H4 (cell line): ENCODE measurements around the gene ART4. TPM values are rescaled to one million over a fixed set of nuclear protein-coding genes. Genes with fewer than 3 reads are reported as not detected.
A peak's percentile ranks its signal among the peaks of the same experiment; 100 is the strongest.

Experiments used
- DNase-seq: peaks from one replicate; pipeline ENCODE4 v3.0.0-alpha.2; 2015; ENCODE audit warnings: low spot score
- total RNA-seq: library from RNA; depleted of rRNA; stranded (reverse); fragments of >200 nt; shearing (Covaris generic); gene quantifications from 2 replicates; pipeline ENCODE4 v1.2.3, GENCODE V29; 2014

The ART4 gene
- total RNA-seq, 1 experiment from 2014 or later: not detected

- DNase-seq: no peak
These were observed 7.8 kb upstream of the ART4 start for GRCh38 chr12:14850929-14851663.

GRCh38 chr12:14849661-14850060 lies 6.3 kb upstream of the ART4 start:
- DNase-seq: no peak

- no peak for DNase-seq
These were observed 3.7 kb upstream of the ART4 start for GRCh38 chr12:14846876-14847580.

DNA sequence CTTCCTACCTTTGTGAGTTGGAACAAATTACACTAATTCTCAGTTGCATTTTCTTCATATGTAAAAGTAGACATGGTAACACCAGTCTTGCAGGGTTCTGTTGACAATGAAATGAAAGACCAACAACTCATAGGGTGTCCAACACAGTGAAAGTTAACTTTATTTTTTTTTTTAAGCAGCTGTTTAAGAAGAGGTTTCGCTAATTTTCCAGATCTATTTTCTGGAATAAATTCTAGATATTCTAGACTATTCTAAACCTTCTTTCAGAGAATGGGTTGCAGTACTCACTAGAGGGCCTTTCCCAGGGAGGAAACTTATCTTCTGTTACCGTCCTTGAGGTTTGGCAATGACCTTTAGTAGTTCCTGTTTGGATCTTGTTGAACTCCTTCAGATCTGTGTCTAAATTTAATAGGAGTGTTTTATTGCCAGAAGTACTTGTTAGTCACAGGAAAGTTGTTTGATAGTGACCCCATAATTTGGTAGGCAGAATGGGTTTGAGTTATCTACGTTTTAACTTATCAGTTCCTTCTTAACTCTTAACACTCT lies 2.8 kb upstream of the ART4 start:
- peak; percentile 25 for DNase-seq

- DNase-seq: peak; percentile 69
These were observed 2.0 kb upstream of the ART4 start for GRCh38 chr12:14845350-14845750.

DNA sequence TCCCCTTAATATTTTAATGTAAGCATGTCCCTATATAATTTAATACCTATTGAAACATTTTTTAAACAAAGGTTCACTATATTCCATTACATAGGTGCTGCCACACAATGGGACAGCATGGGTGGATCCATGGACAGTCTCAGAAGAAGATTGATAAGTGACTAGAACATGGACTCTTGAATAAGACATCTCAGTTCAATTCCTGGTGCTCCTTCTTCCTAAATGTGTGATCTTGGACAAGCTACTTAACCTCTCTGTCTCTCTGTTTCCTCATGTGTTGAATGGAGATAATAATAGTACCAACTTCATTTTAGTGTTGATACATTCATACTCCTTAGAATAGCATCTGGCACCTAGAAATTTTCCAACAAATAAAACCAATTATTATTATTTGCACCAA lies 1.1 kb upstream of the ART4 start:
- DNase-seq: no peak

GRCh38 chr12:14842315-14842714 lies 1.0 kb downstream of the ART4 start:
- no peak for DNase-seq

GRCh38 chr12:14841761-14842160 lies 1.6 kb downstream of the ART4 start:
- DNase-seq: peak; percentile 56

- DNase-seq: no peak
These were observed 2.7 kb downstream of the ART4 start for GRCh38 chr12:14840616-14841015.

GRCh38 chr12:14839262-14839661 lies 4.1 kb downstream of the ART4 start:
- no peak for DNase-seq

DNA sequence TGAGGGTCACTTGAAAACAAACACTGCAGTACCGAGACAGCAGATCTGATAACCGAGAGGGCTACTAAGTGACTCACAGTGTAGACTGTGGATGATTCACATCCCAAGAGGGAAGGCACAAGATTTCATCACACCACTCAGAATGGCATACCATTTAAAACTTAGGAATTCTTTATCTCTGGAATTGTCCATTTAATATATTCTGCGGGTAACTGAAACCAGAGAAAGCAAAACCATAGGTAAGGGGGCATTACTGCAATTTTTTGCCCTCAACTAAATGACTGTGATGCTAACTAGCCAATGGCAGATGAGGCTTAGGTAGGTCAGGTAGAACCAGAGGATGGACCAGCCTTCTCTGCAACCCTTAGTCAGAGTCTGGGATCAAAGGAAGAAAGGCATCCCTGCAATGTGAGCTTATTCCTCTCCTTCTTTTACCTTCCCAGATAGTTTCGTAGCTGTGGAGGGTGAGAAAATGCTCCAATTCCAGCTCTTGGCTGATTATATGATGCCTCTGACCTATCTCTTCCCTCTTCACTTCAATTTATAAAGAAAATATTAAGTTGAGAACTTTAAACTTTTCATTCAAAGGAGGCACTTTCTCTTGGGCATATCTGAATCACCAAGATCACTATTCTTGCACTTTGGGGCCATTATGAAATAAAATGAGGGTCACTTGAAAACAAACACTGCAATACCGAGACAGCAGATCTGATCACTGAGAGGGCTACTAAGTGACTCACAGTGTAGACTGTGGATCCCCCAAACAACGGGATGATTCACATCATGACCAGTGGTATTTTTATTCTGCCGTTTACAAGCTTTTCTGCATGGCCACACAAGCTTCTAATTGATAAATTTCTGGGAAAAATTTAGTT lies 6.8 kb downstream of the ART4 start:
- peak; percentile 83 for DNase-seq

DNA sequence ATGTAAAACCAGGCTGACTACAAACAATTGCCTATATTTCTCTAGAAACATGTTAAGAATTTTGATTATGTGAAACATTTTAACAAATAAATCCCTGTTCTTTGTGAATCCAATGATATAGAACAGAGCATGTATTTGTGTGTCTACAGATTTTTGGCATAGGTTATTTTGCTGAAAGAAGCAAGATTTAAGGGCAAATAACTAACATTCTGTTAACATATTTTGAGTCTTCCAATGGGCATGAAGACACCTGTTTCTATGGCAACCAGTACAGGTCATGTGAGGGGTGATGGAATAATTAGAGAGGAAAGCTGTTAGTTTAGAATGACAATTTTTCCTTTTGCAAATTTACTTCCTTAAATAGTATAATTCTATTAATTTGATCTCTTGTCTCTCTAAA lies 8.8 kb downstream of the ART4 start:
- DNase-seq: no peak

DNA sequence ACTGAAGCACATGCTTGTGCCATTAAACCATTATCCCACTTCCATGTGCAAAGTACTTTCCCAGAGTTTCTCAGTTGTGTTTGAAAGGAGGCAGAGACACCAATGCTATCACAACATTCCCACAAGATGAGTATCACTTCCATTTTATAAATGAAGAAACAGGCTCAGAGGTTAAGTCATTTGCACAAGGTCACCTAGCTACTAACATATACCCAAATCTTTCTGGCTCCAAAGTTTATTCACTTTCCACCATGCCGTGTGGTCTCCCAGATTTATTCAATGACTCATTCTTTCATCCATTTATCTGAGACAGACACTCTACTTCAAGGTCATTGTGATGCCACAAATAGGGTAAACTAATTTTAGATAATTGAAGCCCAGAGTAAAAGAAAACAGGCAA lies 9.4 kb downstream of the ART4 start:
- peak; percentile 18 for DNase-seq

DNA sequence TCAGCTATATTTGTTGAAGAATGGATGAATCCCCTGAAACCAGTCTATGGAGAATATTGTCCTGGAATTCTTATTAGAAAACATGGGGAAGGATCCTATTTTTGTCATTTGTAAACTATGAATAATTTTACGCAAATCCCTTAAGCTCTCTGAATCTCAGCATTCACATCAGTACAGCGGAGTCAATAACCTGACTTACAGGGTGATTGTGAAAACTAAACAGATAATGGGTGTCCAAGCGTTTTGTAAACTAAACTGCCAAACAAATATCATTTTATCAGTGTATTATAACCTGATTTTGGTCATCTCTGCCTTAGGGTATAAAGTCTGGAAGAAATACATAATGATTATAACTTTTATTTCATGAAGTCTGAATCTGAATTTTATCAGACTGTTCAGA lies 10.0 kb downstream of the ART4 start:
- DNase-seq: no peak

DNA sequence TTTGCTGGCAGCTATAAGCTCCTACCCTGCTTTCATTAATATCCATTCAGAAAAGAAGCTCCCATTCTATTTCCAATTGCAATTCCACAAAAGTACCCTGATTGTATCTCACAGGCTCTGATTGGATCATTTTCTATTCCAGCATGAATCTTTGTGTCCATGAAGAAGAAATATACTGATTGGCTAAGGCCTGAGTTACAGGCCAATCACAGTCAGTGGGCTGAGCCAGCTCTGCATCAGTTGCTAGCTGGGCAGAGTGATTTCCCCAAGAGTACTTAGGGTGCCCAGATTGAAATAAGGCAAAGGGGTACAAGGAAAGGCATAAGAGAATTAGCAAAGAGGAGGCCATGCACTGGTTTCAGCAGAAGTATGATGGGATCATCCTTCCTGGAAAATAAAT lies 14.4 kb downstream of the ART4 start:
- DNase-seq: no peak

GRCh38 chr12:14827043-14827442 lies 16.3 kb downstream of the ART4 start:
- DNase-seq: no peak

DNA sequence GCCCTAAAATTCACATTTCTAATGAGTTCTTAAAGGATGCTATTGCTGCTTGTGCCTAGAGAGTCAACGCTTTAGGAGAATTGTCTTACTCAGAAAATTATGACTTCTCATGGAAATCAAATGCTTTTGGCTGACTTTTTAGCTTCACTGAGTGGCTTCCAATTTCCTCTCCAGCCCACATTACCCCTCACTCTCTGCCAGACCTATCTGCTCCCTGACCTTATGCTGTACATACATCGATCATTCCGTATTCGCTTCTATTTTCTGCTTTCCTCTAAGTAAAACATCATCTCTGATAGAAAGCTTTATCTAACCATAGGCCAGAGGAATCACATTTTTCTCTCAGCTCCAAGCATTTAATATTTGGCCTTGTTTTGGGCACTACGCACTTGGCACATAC lies 16.8 kb downstream of the ART4 start:
- DNase-seq: no peak

GRCh38 chr12:14825256-14825655 lies 18.1 kb downstream of the ART4 start:
- no peak for DNase-seq

DNA sequence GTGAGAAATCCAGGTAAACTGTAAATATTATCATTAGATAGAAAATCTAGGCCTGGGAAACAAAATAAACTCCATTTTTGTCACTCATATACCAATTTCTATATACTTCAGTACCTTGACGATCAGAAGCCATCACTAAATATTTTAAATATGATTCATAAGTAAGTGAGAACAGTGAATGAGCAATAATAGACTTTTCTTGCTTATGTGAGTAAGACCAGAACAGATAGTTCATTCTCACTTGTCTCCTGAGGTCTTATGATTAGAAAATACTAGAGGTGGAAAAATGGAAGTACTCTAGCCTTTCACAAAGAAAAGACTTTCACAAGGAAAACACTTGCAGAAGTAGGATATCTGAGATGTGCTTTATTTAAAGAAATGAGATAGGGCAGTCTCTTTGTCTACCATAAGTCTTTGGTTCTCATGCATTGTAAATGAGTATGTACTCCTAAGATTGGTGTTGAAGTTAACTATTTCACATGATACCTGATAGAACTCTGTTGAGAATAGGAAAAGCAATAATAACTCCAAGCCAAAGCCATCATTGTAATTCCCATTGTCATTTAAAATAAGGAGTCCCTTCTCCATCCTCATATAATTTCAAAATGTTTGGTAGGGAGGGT lies 19.2 kb downstream of the ART4 start:
- no peak for DNase-seq

- DNase-seq: no peak
These were observed 29.3 kb downstream of the ART4 start, which contains the start of gene SMCO3 for GRCh38 chr12:14814014-14814413. SMCO3 (minus strand) TSS chr12:14814182; CDS start chr12:14806680, 7,502 bp downstream.

- DNase-seq: no peak
These were observed 31.8 kb downstream of the ART4 start for GRCh38 chr12:14811486-14811885.
